ENCODE data around the gene TNS3. TPM values are rescaled to one million over a fixed set of nuclear protein-coding genes. Genes with fewer than 3 reads are reported as not detected.

TNS3 gene
- total and polyA plus RNA-seq, 2 of the 13 experiments (the other 11 are each of a cell fraction or from before 2014, with no cell fraction given): 52.9 to 55.7 TPM

DNA sequence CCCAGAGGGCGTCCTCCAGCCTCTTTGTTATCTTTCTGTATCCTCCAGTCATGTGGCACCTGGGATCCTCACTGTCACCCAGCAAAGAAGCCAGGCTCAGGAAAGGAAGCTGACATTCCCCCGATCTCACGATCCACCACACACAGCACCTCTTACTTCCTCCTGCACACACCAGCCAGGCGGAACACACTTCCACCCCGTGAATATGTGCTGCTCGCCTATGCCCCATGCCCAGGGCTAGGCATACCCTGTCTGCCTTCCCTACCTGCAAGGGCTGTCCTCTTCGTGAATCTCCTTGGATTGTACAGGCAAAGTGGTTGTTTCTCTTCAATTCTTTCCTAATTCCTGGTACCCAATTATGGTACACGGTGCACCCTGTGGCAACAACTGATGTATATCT lies 191.0 kb downstream of the TNS3 start (continued):
- TF ChIP-seq ASH2L (IDR thresholded peaks at IDR 0.05; ENCODE audit: insufficient read length, low read depth, low read length) (no peak), ZNF891 (CRISPR knock-in tag; IDR thresholded peaks at IDR 0.05) (no peak), CSRNP2 (CRISPR knock-in tag; conservative IDR thresholded peaks at IDR 0.05; ENCODE audit: low read depth) (no peak), ZBED4 (CRISPR knock-in tag; IDR thresholded peaks at IDR 0.05; ENCODE audit: borderline replicate concordance) (no peak)

DNA sequence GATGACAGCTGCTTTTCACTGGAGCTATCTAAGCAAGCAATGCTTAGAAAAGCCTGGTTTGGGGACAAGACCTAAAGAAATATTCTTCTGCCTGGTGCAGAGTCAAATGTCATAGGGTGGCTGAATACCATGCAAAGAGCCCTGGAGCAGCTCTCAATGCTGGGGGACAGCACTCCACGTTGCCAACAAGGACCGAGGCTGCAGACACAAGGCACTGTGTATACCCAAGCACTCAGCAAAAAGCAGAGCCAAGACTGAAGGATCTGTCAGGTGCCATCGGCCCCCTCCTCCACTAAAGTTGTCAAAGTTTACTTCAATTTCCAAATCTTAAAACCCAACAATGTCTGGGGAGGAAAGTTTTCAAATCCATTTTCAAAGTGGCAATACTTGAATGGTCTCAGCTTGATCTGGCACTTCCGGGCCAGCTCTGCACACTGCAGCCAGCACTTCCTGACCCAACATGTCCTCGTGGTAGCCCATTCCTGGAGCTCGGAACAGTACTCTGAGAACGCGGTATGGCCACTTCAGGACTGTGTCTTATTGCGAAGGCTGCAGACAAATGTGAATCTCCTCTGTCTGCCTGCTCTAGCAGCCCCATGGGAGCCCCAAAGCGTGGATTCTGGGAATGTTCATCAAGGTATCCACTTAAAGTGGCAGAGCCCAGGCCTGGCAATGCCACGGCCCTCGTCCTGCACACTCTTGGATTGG lies 191.8 kb downstream of the TNS3 start:
- intact Hi-C loops (cut with micrococcal nuclease; ENCODE audit: unreplicated experiment) (loop anchor here (10.0 kb wide), 1 partner anchor 125 kb away; no protein-coding TSS in a partner anchor), in situ Hi-C loops (cut with HindIII; ENCODE audit: extremely low pct_ligation_motif_present, low pct_unique_long_range_greater_than_20kb) (no loop called here)
- H3K27me3 ChIP-seq (ENCODE audit: control insufficient read depth in 1 of 2, insufficient read depth in 2 of 2, low read length in 2 of 2): no peaks in the 10 kb centered on the region
- no peak overlapping the region for H2AFZ ChIP-seq (ENCODE audit: low read length)
- H3K79me2 ChIP-seq (ENCODE audit: insufficient read depth, low read length): peaks cover 10% of the 10 kb centered on the region
- no peak overlapping the region for H3K27ac ChIP-seq (ENCODE audit: extremely low read length, insufficient read depth, low read length)
- ATAC-seq (no peak), DNase-seq (ENCODE audit: low spot score) (no peak), FAIRE-seq (no peak)
- no peaks in the 10 kb centered on the region for H3K9me3 ChIP-seq (ENCODE audit: low read length)
- H3K36me3 ChIP-seq (replicated peaks in 1 of 2; ENCODE audit: control insufficient read depth in 1 of 2, insufficient read depth in 2 of 2, low read length in 2 of 2): peaks cover 48 to 90% of the 10 kb centered on the region in 2 experiments
- no peak overlapping the region for H3K9ac ChIP-seq (ENCODE audit: insufficient read depth, low read depth, low read length)
- BruUV-seq (replicated peaks): no TSS peak
- 100% methylated on average over 5 of the region's 12 CpGs for WGBS (ENCODE audit: low lambda C conversion rate)
- TF ChIP-seq ARID3A (IDR thresholded peaks at IDR 0.05; ENCODE audit: low read depth, low read length): no peak
- ChIA-PET CTCF (ENCODE audit: low intra/inter-chr PET ratio, low total read pairs) (no interaction called here), POLR2A (no interaction called here)
- H4K20me1 ChIP-seq (ENCODE audit: insufficient read depth, low read length): peaks cover 26% of the 10 kb centered on the region
- H3K4me1 ChIP-seq (ENCODE audit: insufficient read depth, low read length): peaks cover 35% of the 10 kb centered on the region
- H3K4me2 ChIP-seq (ENCODE audit: low read depth, low read length): no peak overlapping the region
- H3K4me3 ChIP-seq (replicated peaks in 1 of 3; ENCODE audit: insufficient read depth in 1 of 3, low read depth in 2 of 3, low read length in 3 of 3): no peak overlapping the region

All from HepG2 (cell line).